Coronary artery (tissue), 2 donors: Measurements from ENCODE around the gene BCAR1.

Source experiments
- DNase-seq: peaks from one replicate; pipeline ENCODE4 v3.0.0-alpha.2; 2017; ENCODE audit warnings: low spot score
- H3K27ac ChIP-seq, 2 donors: fragments of 200-600 bp; sonication (generic); one replicate each; pipeline ENCODE4 v1.5.1; 2016 to 2019
- H3K4me3 ChIP-seq: fragments of 200-600 bp; sonication (generic); 2 replicates; pipeline ENCODE4 v1.5.1; 2016; ENCODE audit warnings: mild to moderate bottlenecking, moderate library complexity
- TF ChIP-seq, protein P1 (sequence below): fragments of 200-600 bp; sonication (generic); IDR thresholded peaks from one replicate; pipeline ENCODE4 v1.5.1; 2019; ENCODE audit warnings: antibody characterized with exemption

The BCAR1 gene

DNA sequence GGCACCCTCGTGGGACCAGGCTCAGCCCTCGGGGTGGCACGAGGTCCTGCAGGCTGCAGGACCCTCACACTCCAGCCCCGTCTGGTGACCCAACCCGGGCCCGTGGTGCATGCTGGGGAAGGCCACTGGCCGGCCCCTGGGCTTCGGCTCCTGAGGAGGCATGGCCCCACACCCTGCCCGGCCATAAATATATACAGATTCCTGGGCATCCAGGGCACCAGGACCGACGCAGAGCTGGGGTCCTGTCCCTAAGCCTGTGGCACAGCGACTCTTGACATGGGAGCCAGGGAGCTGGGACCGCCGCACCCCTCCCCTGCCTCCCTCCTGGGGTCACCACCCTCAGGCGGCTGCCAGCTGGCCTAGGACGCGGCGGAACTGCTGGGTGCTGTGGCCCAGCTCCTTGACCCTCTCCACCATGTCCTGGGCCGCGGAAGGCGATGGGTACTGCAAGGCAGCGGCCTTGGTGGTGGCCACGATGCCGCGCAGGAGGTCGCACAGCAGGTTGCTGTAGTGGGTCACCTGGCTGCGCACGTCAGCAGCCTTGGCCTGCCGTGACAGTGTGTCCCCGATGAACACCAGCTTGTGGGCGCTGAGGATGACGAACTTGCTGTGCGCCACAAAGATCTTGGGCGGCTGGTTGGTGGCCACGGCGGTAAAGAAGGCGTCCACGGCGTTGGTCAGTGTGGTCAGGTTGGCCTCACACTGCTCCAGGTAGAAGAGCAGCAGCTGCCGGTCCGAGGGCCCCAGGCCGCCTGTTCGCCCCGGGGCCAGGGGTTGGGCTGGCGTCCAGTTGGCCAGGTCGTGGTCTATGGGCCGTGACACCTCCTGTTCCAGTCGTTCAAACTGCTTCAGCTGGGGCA is 22.0 kb downstream of the BCAR1 start:
- no peak overlapping the region for H3K4me3 ChIP-seq
- H3K27ac ChIP-seq = peak overlapping the region in 1 of 2 donors; percentile 46
- no peak for DNase-seq
- TF ChIP-seq, protein P1, sequence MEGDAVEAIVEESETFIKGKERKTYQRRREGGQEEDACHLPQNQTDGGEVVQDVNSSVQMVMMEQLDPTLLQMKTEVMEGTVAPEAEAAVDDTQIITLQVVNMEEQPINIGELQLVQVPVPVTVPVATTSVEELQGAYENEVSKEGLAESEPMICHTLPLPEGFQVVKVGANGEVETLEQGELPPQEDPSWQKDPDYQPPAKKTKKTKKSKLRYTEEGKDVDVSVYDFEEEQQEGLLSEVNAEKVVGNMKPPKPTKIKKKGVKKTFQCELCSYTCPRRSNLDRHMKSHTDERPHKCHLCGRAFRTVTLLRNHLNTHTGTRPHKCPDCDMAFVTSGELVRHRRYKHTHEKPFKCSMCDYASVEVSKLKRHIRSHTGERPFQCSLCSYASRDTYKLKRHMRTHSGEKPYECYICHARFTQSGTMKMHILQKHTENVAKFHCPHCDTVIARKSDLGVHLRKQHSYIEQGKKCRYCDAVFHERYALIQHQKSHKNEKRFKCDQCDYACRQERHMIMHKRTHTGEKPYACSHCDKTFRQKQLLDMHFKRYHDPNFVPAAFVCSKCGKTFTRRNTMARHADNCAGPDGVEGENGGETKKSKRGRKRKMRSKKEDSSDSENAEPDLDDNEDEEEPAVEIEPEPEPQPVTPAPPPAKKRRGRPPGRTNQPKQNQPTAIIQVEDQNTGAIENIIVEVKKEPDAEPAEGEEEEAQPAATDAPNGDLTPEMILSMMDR = no peak

DNA sequence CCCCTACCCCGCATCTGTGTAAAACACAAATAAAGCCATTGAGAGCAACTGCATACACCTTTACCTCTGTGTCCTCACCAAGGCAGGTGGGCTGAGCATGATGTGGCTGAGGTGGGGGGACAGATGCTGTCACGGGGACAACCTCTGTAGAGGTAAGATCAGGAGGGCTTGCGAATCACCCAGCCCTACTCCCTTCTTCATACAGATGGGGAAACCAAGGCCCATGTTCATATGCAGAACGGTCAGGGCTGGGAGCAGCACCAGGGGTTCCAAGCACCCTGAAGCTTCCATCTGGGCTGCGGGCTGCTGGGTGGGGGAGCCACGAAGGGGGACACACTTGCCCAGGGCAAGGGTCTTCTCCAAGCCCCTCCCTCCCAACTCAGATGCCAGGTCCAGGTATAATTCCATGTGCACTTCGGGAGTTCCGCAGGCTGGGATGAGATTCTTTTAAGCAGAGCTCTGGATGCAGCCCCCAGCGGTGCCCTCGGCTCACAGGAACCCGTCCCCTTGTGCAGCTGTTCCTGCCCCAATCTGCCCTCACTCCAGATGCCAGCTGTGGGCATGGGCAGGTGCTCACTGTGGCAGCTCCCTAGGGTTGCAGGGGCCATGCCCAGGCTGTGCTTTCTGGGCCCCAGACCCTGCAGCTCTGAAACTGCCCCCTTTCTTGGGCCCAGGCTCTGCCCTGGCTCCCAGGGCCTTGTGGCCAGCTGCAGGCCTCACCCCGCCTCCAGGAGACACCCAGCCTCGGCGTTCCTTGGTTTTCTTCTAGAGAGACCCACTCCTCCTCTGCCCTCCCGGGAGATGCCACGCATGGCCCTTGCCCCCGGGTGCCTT is 23.1 kb downstream of the BCAR1 start:
- H3K27ac ChIP-seq = no peak overlapping the region
- DNase-seq = no peak
- TF ChIP-seq, protein P1 = no peak
- no peak overlapping the region for H3K4me3 ChIP-seq

DNA sequence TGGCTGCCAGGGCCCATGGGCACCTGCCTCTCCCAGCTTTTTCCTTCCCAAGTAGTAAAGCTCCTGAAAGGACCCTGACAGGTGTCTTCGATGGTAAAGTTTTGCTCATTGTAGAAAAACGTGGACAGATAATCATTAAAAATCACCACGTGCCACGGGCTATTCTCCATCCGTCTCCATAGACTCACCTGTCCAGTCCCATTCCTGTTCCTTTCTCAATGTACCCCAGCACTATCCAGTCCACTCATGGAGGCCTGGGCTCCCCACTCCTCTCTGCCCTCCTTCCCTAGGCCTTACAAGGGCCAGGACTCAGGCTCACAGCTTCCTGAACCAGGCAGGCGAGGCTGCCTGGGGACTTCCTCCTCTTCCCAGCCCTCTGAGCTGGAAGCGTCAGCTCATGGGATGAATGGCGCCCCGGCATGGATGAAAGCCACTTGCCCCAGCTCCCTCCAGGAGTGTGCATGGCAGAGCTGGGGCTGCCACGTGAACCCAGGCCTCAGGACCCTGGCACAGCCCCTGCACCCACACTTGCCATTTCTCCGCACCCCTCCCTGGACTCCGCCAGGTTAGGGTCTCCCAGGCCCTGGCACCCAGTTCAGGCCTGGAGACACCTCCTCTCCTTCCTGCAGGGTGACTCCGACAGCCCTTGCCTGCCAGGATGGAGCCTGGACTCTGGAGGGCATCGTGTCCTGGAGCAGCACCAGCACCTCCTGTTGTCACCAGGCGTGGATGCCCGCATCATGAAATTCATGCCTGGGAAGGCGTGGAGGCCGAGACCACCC is 23.9 kb downstream of the BCAR1 start:
- H3K27ac ChIP-seq = no peak overlapping the region
- DNase-seq = no peak
- H3K4me3 ChIP-seq = no peak overlapping the region
- TF ChIP-seq, protein P1 = no peak

DNA sequence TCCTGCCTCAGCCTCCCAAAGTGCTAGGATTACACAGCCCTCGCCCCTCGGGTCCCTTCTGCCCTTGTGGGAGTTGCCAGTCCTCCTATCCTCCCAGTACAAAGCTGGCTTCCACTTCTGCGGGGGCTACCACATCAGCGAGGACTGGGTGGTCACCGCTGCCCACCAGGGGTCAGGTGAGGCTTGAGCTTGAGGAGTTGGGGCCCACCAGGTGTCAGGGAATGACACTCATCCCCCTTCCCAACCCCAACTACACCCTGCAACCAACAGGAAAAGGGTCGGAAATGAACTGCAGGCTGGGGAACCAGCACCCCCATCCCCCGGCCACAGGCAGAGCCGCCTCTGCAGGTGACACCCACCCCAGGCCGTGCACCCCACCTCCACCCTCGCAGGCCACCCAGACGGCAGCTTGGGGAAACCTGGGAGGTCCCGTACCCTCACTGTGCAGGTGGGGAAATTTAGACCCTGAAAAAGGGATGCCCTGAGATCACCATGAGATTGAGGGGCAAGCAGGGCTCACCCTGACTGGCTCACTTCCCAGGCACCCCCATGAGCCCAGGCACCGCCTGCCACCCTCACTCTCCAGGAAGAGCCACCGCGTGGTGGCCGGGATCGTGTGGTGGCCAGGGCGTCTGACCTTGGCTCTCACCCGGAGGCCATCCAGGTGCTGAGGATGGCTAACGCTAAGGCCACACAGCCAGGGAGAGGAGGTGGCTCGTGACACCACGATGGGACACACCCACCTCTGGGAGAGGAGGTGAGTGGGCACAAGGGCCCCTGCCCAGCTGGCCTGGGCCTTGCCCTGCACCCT is 24.7 kb downstream of the BCAR1 start:
- H3K27ac ChIP-seq = no peak overlapping the region
- DNase-seq = no peak
- no peak overlapping the region for H3K4me3 ChIP-seq
- TF ChIP-seq, protein P1 = no peak

DNA sequence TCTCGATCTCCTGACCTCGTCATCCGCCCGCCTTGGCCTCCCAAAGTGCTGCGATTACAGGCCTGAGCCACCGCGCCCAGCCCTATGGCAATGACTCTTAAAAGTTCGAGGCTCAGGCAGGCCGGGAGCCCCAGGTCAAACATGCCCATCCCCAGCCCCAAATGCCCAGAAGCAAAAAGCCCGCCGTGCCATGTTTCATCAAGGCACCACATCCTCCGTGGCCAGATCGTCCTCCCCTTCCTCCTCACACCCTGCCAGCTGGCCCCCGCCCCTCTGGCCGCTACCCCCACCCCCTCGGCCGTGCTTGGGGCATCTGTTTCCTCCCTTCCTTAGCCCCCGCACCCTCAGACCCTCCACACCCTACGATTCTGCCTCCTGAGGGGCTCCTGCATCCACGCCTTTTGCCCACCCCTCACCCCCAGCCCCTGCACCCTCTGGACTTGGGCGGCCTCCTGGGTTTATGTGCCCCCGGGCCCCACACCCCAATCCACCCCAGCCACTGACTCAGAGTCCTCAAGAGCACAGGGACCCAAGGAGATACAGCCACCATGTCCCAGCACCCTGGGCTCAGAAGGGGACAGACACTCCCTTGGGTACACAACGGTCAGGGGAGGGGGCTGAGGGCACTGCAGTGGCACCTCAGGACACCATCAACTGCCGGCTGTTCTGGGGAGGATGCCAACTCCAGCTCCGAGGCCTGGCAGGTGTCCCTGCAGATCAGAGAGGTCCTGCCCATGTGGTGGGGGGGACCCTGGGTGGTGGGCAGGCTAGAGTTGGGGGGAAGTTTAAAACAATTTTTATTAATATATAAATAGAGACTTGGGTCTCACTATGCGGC is 25.5 kb downstream of the BCAR1 start:
- DNase-seq = no peak
- Histone ChIP-seq H3K27ac (no peak overlapping the region), H3K4me3 (no peak overlapping the region)
- TF ChIP-seq, protein P1 = no peak
